ENCODE results near the gene MCM9.
A peak's percentile ranks its signal among the peaks of the same experiment; 100 is the strongest.
"Not testable (repeated sequence)": the region's sequence is repeated elsewhere in the genome, so short reads cannot be mapped to it uniquely, and the experiment has no call there.

The MCM9 gene

GRCh38 chr6:118893064-118893806 lies 41.7 kb downstream of the MCM9 start:
- DNase-seq (ENCODE audit: low spot score): no peak

- no peak for DNase-seq (ENCODE audit: low spot score)
Measured at GRCh38 chr6:118892355-118892991, 42.5 kb downstream of the MCM9 start.

GRCh38 chr6:118890997-118891790 lies 43.8 kb downstream of the MCM9 start:
- no peak for DNase-seq (ENCODE audit: low spot score)

- DNase-seq (ENCODE audit: low spot score): no peak
Measured at GRCh38 chr6:118889163-118889562, 45.8 kb downstream of the MCM9 start.

- no peak for DNase-seq (ENCODE audit: low spot score)
Measured at GRCh38 chr6:118886641-118887040, 48.3 kb downstream of the MCM9 start.

- no peak for DNase-seq (ENCODE audit: low spot score)
Measured at GRCh38 chr6:118882314-118882905, 52.5 kb downstream of the MCM9 start.

- no peak for DNase-seq (ENCODE audit: low spot score)
Measured at GRCh38 chr6:118881440-118882313, 53.3 kb downstream of the MCM9 start.

- DNase-seq (ENCODE audit: low spot score): no peak
Measured at GRCh38 chr6:118877806-118878205, 57.2 kb downstream of the MCM9 start.

- DNase-seq (ENCODE audit: low spot score): peak; percentile 8
Measured at GRCh38 chr6:118876814-118877213, 58.1 kb downstream of the MCM9 start.

- no peak for DNase-seq (ENCODE audit: low spot score)
Measured at GRCh38 chr6:118876198-118876597, 58.8 kb downstream of the MCM9 start.

GRCh38 chr6:118875672-118876071 lies 59.3 kb downstream of the MCM9 start:
- DNase-seq (ENCODE audit: low spot score): no peak

GRCh38 chr6:118873239-118873638 lies 61.7 kb downstream of the MCM9 start:
- no peak for DNase-seq (ENCODE audit: low spot score)

GRCh38 chr6:118872726-118873125 lies 62.2 kb downstream of the MCM9 start:
- DNase-seq (ENCODE audit: low spot score): no peak

GRCh38 chr6:118872318-118872717 lies 62.6 kb downstream of the MCM9 start:
- no peak for DNase-seq (ENCODE audit: low spot score)

GRCh38 chr6:118871331-118871730 lies 63.6 kb downstream of the MCM9 start:
- no peak for DNase-seq (ENCODE audit: low spot score)

GRCh38 chr6:118869894-118870589 lies 64.9 kb downstream of the MCM9 start:
- DNase-seq (ENCODE audit: low spot score): no peak

GRCh38 chr6:118869350-118869749 lies 65.6 kb downstream of the MCM9 start:
- peak; percentile 23 for DNase-seq (ENCODE audit: low spot score)

GRCh38 chr6:118868901-118869300 lies 66.1 kb downstream of the MCM9 start:
- DNase-seq (ENCODE audit: low spot score): not testable (repeated sequence)

- no peak for DNase-seq (ENCODE audit: low spot score)
Measured at GRCh38 chr6:118867181-118867580, 67.8 kb downstream of the MCM9 start.

- DNase-seq (ENCODE audit: low spot score): no peak
Measured at GRCh38 chr6:118865100-118865391, 69.9 kb downstream of the MCM9 start.

Data from GM03348 (cell line).